Measurements from ENCODE around the gene HERPUD1.
"Not testable (repeated sequence)": the region's sequence is repeated elsewhere in the genome, so short reads cannot be mapped to it uniquely, and the experiment has no call there.

The HERPUD1 gene

GRCh38 chr16:56934599-56935145 lies 2.7 kb downstream of the HERPUD1 start:
- not testable (repeated sequence) for DNase-seq (ENCODE audit: low spot score)

- DNase-seq (ENCODE audit: low spot score): no peak
Observed at GRCh38 chr16:56935201-56935600, 3.3 kb downstream of the HERPUD1 start.

GRCh38 chr16:56936491-56936890 lies 4.5 kb downstream of the HERPUD1 start:
- no peak for DNase-seq (ENCODE audit: low spot score)

- DNase-seq (ENCODE audit: low spot score): no peak
Observed at GRCh38 chr16:56936950-56937349, 5.0 kb downstream of the HERPUD1 start.

- peak; percentile 45 for DNase-seq (ENCODE audit: low spot score)
Observed at GRCh38 chr16:56938664-56939513, 6.9 kb downstream of the HERPUD1 start.

- no peak for DNase-seq (ENCODE audit: low spot score)
Observed at GRCh38 chr16:56939801-56940200, 7.9 kb downstream of the HERPUD1 start.

GRCh38 chr16:56941092-56941491 lies 9.2 kb downstream of the HERPUD1 start:
- peak; percentile 58 for DNase-seq (ENCODE audit: low spot score)

- DNase-seq (ENCODE audit: low spot score): peak; percentile 43
Observed at GRCh38 chr16:56941856-56942331, 10.0 kb downstream of the HERPUD1 start.

GRCh38 chr16:56943761-56944375 lies 11.9 kb downstream of the HERPUD1 start:
- no peak for DNase-seq (ENCODE audit: low spot score)

GRCh38 chr16:56944954-56945839 lies 13.3 kb downstream of the HERPUD1 start:
- DNase-seq (ENCODE audit: low spot score): peak; percentile 42

- no peak for DNase-seq (ENCODE audit: low spot score)
Observed at GRCh38 chr16:56945847-56946527, 14.0 kb downstream of the HERPUD1 start.

- peak; percentile 46 for DNase-seq (ENCODE audit: low spot score)
Observed at GRCh38 chr16:56946767-56947603, 15.0 kb downstream of the HERPUD1 start.

- DNase-seq (ENCODE audit: low spot score): no peak
Observed at GRCh38 chr16:56947604-56947995, 15.7 kb downstream of the HERPUD1 start.

- DNase-seq (ENCODE audit: low spot score): no peak
Observed at GRCh38 chr16:56948234-56948633, 16.3 kb downstream of the HERPUD1 start.

- no peak for DNase-seq (ENCODE audit: low spot score)
Observed at GRCh38 chr16:56950051-56950450, 18.1 kb downstream of the HERPUD1 start.

GRCh38 chr16:56950455-56950854 lies 18.5 kb downstream of the HERPUD1 start:
- DNase-seq (ENCODE audit: low spot score): no peak

- peak; percentile 92 for DNase-seq (ENCODE audit: low spot score)
Observed at GRCh38 chr16:56950881-56951771, 19.2 kb downstream of the HERPUD1 start.

GRCh38 chr16:56953006-56953405 lies 21.1 kb downstream of the HERPUD1 start:
- no peak for DNase-seq (ENCODE audit: low spot score)

GRCh38 chr16:56956076-56956475 lies 24.1 kb downstream of the HERPUD1 start:
- no peak for DNase-seq (ENCODE audit: low spot score)

Data from NAMALWA (cell line).